Heart left ventricle (tissue), 16 donors: ENCODE measurements around the gene ADNP. TPM values are rescaled to one million over a fixed set of nuclear protein-coding genes. Genes with fewer than 3 reads are reported as not detected.

Source experiments
- ATAC-seq, 4 donors: fragments of 200-7000 bp; cut with Tn5 transposase; one replicate each; pipeline ENCODE4 v1.9.1; 2020 to 2022; ENCODE audit warnings: moderate library complexity in 4 of 4, mild to moderate bottlenecking in 3 of 4, moderate number of reproducible peaks in 1 of 4
- DNase-seq, 5 donors: peaks; one replicate each; pipeline ENCODE4 v3.0.0-alpha.2; 2020
- H3K27ac ChIP-seq, 12 donors: fragments of 200-600 bp; sonication (generic) in 4 of 12; one replicate each; pipeline versions ENCODE4 v1.5.0 to v1.8.0; 2016 to 2022; ENCODE audit warnings: mild to moderate bottlenecking in 2 of 12
- H3K27me3 ChIP-seq, 9 donors: fragments of 200-600 bp; sonication (generic) in 2 of 9; one replicate each; pipeline versions ENCODE4 v1.5.1 to v1.8.0; 2016 to 2022; ENCODE audit warnings: mild to moderate bottlenecking in 3 of 9
- H3K36me3 ChIP-seq, 9 donors: fragments of 200-600 bp; sonication (generic) in 2 of 9; one replicate each; pipeline versions ENCODE4 v1.5.0 to v1.8.0; 2018 to 2022; ENCODE audit warnings: mild to moderate bottlenecking in 2 of 9
- H3K4me1 ChIP-seq, 12 donors: fragments of 200-600 bp; sonication (generic) in 4 of 12; one replicate each; pipeline versions ENCODE4 v1.5.0 to v1.8.0; 2016 to 2022; ENCODE audit warnings: mild to moderate bottlenecking in 3 of 12
- H3K4me3 ChIP-seq, 12 donors: fragments of 200-600 bp; sonication (generic) in 4 of 12; one replicate each; pipeline versions ENCODE4 v1.5.0 to v1.8.0; 2017 to 2022; ENCODE audit warnings: mild to moderate bottlenecking in 9 of 12, moderate library complexity in 4 of 12
- H3K9me3 ChIP-seq, 12 donors: fragments of 200-600 bp; sonication (generic) in 4 of 12; one replicate each; pipeline versions ENCODE4 v1.5.0 to v1.8.0; 2016 to 2022; ENCODE audit warnings: mild to moderate bottlenecking in 1 of 12
- POLR2A ChIP-seq, 2 donors: fragments of 450-650 bp; IDR thresholded peaks; one replicate each; pipeline ENCODE4 v1.6.1; 2017; ENCODE audit warnings: antibody characterized with exemption in 2 of 2, mild to moderate bottlenecking in 2 of 2, moderate library complexity in 2 of 2
- WGBS, 4 donors: extraction: QIAGEN DNeasy Blood & Tissue Kit in 2 of 4; methylation state at CpG; one replicate each; pipeline versions ENCODE4 v1.1.5 to v1.1.7; 2013 to 2018; 5-methylcytosine and 5-hydroxymethylcytosine counted together
- intact Hi-C, 10 donors: fragments of 100-400 bp; cut with DNase I; formaldehyde crosslinking; loops; one replicate each; pipeline versions ENCODE4 v1.11.1 to v1.14.2; 2022
- polyA plus RNA-seq, 2 donors: library from polyadenylated mRNA; stranded (reverse); fragments of 200-250 nt; gene quantifications; one replicate each; pipeline ENCODE4 v1.2.3, GENCODE V29; 2013
- total RNA-seq, 9 donors: library from RNA; depleted of rRNA in 2 of 9; stranded (reverse); fragments of >200 nt in 2 of 9; fragmentation: NEBNext Ultra II Directional in 3 of 9; extraction: Animal tissue kit (Norgen Biotek cat#: 25700) in 3 of 9; gene quantifications; one replicate each; pipeline versions ENCODE4 v1.1.0 to v1.2.4, GENCODE V29; 2016 to 2023
- TF ChIP-seq, protein P1 (sequence below), 12 donors: fragments of 200-600 bp; sonication (generic) in 4 of 12; IDR thresholded peaks; one replicate each; pipeline versions ENCODE4 v1.5.0 to v1.8.0; 2018 to 2022; ENCODE audit warnings: antibody characterized with exemption in 12 of 12, mild to moderate bottlenecking in 5 of 12
- donor health status: ischemic (EF 13 %, LVEDD 7.1; RV severe dilation, severe dysfunction).
- donor health status: healthy with polysubstance abuse.
- donor health status: DM: no; HTN: yes; CAD: no.
- donor health status: DM: no; HTN: no; CAD: no.
- donor health status: ischemic (EF 25% LVEDD 6.9; RV normal size, moderate dysfunction).
- donor health status: ischemic (EF 25% LVEDD 5.7; RV mildly dilated, moderate dysfunction).
- donor health status: healthy.
- donor health status: DM: yes; HTN: yes; CAD: no.
- donor health status: ischemic (EF 35%, LVEDD 5.7; RV mildly dilated, moderate dysfunction).
- donor health status: nonischemic (EF 11% LVEDD 7.7; RV severe dilation, severe dysfunction).
- donor health status: DM: yes; HTN: yes; CAD: no.
- donor health status: PGD.
- donor health status: ischemic (EF 29% LVEDD 5.4; RV normal size, mild dysfunction).
- donor health status: nonischemic (EF 23%, LVEDD 6.1; RV moderate dilation, normal function).

ADNP gene
- total and polyA plus RNA-seq, 11 donors, result 18.1 to 50.6 (median 30.5) TPM

DNA sequence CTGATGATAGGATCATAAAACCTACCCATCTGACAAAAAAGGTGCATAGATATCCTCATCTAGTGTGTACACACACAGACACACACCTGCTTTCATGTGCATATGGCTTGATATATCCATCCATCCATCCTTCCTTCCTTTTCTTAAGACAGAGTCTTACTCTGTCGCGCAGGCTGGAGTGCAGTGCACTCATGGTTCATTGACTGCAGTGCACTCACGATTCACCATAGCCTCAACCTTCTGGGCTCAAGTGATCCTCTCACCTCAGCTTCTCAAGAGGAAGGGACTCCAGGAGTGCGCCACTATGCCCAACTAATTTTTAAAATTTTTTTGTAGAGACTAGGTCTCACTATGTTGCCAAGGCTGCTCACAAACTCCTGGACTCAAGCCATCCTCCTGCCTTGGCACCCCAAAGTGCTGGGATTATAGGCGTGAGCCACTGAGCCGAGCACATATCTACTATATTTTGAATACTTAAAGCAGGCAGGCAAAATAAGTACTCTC lies 27.1 kb downstream of the ADNP start:
- Histone ChIP-seq H3K36me3 (peaks cover 0 to 48% (median 37%) of the 10 kb centered on the region in 9 donors), H3K9me3 (no peaks in the 10 kb centered on the region), H3K27ac (no peak overlapping the region), H3K4me3 (no peak overlapping the region), H3K27me3 (no peaks in the 10 kb centered on the region), H3K4me1 (peaks cover 0 to 32% (median 11%) of the 10 kb centered on the region in 12 donors)
- intact Hi-C loops, result no loop called here
- ATAC-seq, result peak in 1 of 4 donors; percentile 38
- WGBS, 4 donors, result 70 to 77% (median 70%) methylated on average over 6 of the region's 6 CpGs
- TF ChIP-seq, protein P1, sequence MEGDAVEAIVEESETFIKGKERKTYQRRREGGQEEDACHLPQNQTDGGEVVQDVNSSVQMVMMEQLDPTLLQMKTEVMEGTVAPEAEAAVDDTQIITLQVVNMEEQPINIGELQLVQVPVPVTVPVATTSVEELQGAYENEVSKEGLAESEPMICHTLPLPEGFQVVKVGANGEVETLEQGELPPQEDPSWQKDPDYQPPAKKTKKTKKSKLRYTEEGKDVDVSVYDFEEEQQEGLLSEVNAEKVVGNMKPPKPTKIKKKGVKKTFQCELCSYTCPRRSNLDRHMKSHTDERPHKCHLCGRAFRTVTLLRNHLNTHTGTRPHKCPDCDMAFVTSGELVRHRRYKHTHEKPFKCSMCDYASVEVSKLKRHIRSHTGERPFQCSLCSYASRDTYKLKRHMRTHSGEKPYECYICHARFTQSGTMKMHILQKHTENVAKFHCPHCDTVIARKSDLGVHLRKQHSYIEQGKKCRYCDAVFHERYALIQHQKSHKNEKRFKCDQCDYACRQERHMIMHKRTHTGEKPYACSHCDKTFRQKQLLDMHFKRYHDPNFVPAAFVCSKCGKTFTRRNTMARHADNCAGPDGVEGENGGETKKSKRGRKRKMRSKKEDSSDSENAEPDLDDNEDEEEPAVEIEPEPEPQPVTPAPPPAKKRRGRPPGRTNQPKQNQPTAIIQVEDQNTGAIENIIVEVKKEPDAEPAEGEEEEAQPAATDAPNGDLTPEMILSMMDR (IDR thresholded peaks at IDR 0.05), result no peak
- TF ChIP-seq POLR2A (IDR thresholded peaks at IDR 0.05), result no peak
- no peak for DNase-seq

DNA sequence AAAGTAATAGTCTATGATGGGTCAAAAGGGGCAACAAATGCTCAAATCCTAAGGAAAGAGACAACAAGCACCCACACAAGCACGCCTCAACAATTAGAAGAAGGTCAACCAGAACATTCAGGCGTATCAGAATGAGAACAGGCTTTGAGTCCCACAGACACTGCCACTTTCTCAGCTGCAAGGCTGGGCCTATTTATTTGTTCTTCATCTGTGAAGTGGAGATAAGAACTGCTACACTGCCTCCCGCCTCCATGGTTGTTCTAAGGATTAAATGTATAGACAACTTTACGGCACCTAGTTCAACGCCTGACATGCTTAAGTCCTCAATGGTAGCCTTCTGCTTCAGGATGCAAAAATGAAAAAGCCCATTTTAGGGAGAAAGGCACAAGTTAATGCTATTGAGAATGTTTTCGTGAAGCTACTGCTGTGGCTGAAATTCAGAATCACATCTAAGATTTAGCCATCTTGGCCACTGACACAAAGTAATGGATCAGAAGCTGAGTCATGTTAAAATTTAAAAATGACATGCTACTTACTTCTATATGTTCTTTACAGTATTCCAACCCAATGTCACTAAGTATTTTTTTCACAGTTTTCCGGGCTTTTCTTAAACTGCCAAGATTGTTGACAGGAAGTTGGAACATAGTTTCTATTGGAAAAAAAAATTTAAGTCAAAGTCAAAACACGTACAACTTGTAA lies 27.7 kb downstream of the ADNP start:
- H3K4me1 ChIP-seq, result peaks cover 0 to 32% (median 11%) of the 10 kb centered on the region in 12 donors

DNA sequence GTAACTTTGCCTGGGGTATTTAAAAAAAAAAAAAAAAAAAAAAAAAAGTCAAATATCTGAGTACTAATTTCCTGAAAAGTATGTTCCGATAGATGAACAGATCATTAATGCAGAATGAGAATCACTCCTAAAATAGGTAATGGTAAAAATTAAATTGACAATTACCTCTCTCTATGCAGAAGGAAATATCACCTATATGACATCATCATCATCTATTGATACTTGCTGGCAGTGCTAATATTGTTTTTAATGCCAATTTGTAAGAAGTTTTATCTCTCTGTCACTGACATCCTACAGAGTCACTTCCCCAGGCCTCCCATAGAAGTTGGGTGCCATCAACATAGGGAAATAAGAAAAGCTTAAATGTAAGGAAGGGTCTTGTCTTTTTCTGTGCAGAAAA lies 29.9 kb downstream of the ADNP start:
- Histone ChIP-seq H3K36me3 (peaks cover 2 to 76% (median 64%) of the 10 kb centered on the region in 9 donors), H3K27me3 (no peaks in the 10 kb centered on the region), H3K27ac (no peak overlapping the region), H3K4me1 (peaks cover 0 to 28% (median 10%) of the 10 kb centered on the region in 12 donors), H3K9me3 (no peaks in the 10 kb centered on the region), H3K4me3 (no peak overlapping the region)
- DNase-seq (no peak), ATAC-seq (no peak)
- intact Hi-C loops, result no loop called here
- 88 to 98% (median 94%) methylated on average over 1 of the region's 1 CpG for WGBS, 4 donors
- TF ChIP-seq, protein P1 (IDR thresholded peaks at IDR 0.05), result no peak
- no peak for TF ChIP-seq POLR2A (IDR thresholded peaks at IDR 0.05)

More for the DNA sequence above, 27.7 kb downstream of the ADNP start:
- TF ChIP-seq POLR2A (IDR thresholded peaks at IDR 0.05), result no peak
- TF ChIP-seq, protein P1 (IDR thresholded peaks at IDR 0.05), result no peak
- peaks cover 0 to 54% (median 42%) of the 10 kb centered on the region in 9 donors for H3K36me3 ChIP-seq
- intact Hi-C loops, result no loop called here
- H3K27ac ChIP-seq, result no peak overlapping the region
- DNase-seq (no peak), ATAC-seq (no peak)
- no peaks in the 10 kb centered on the region for H3K9me3 ChIP-seq
- WGBS, 4 donors, result 75 to 81% (median 80%) methylated on average over 8 of the region's 8 CpGs
- H3K4me3 ChIP-seq, result no peak overlapping the region
- no peaks in the 10 kb centered on the region for H3K27me3 ChIP-seq

DNA sequence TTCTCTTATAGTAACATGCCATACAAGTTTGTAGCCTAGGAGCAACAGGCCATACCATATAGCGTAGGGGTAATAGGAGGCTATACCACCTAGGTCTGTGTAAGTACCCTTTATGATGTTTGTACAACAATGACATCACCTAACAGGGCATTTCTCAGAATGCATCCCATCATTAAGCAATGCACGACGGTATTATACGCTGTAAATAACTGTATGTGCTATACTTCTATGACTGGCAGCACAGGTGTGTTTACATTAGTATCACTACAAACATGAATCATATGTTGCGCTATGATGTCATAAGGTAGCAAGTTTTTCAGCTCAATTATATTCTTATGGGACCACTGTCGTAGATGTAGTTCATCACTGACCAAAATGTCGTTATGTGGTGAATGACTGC lies 31.0 kb downstream of the ADNP start:
- intact Hi-C loops, result no loop called here
- Histone ChIP-seq H3K4me1 (peaks cover 0 to 19% (median 10%) of the 10 kb centered on the region in 12 donors), H3K4me3 (no peak overlapping the region), H3K27ac (no peak overlapping the region), H3K27me3 (no peaks in the 10 kb centered on the region), H3K36me3 (peaks cover 2 to 85% (median 65%) of the 10 kb centered on the region in 9 donors), H3K9me3 (no peaks in the 10 kb centered on the region)
- DNase-seq, result no peak
- no peak for TF ChIP-seq POLR2A (IDR thresholded peaks at IDR 0.05)
- TF ChIP-seq, protein P1 (IDR thresholded peaks at IDR 0.05), result no peak
- ATAC-seq, result no peak
- WGBS, 4 donors, result 89 to 98% (median 97%) methylated on average over 7 of the region's 7 CpGs
